Muscle layer of colon (tissue), 2 donors: Measurements from ENCODE around the gene CHMP3.
"Not testable (repeated sequence)": the region's sequence is repeated elsewhere in the genome, so short reads cannot be mapped to it uniquely, and the experiment has no call there.

Experiments
- H3K27ac ChIP-seq: one replicate; pipeline ENCODE4 v1.7.0; 2013; ENCODE audit warnings: low read depth, mild to moderate bottlenecking, low read length, moderate library complexity
- H3K27me3 ChIP-seq, 2 donors: one replicate each; pipeline ENCODE4 v1.7.0; 2013; ENCODE audit warnings: low read length in 2 of 2, mild to moderate bottlenecking in 2 of 2; ENCODE audit not compliant: insufficient read depth in 2 of 2, control insufficient read depth in 1 of 2
- H3K36me3 ChIP-seq: one replicate; pipeline ENCODE4 v1.7.0; 2013; ENCODE audit warnings: mild to moderate bottlenecking, low read length; ENCODE audit not compliant: insufficient read depth
- H3K4me1 ChIP-seq: one replicate; pipeline ENCODE4 v1.7.0; 2013; ENCODE audit warnings: mild to moderate bottlenecking, low read length; ENCODE audit not compliant: insufficient read depth
- H3K4me3 ChIP-seq, 2 donors: one replicate each; pipeline ENCODE4 v1.7.0; 2013; ENCODE audit warnings: low read length in 2 of 2, low read depth in 1 of 2, mild to moderate bottlenecking in 1 of 2, moderate library complexity in 1 of 2
- H3K9ac ChIP-seq: one replicate; pipeline ENCODE4 v1.7.0; 2013; ENCODE audit warnings: low read length
- H3K9me3 ChIP-seq: one replicate; pipeline ENCODE4 v1.7.0; 2013; ENCODE audit warnings: mild to moderate bottlenecking, low read length
- donor health status: abdominal sarcoma.
- donor health status: Adenocarcinoma of cecum.

CHMP3 gene

GRCh38 chr2:86498468-86499260 is 64.6 kb downstream of the CHMP3 start:
- Histone ChIP-seq H3K27ac (no peak overlapping the region), H3K27me3 (no peaks in the 10 kb centered on the region), H3K9ac (no peak overlapping the region), H3K9me3 (no peaks in the 10 kb centered on the region), H3K4me3 (no peak overlapping the region), H3K36me3 (peaks cover 36% of the 10 kb centered on the region), H3K4me1 (no peaks in the 10 kb centered on the region)

- H3K9me3 ChIP-seq, H3K9ac ChIP-seq, H3K27me3 ChIP-seq, H3K27ac ChIP-seq, H3K4me3 ChIP-seq: not testable (repeated sequence)
- H3K36me3 ChIP-seq = peaks cover 46% of the 10 kb centered on the region
- peaks cover 11% of the 10 kb centered on the region for H3K4me1 ChIP-seq
Observed at GRCh38 chr2:86496391-86496790, 66.9 kb downstream of the CHMP3 start.

- Histone ChIP-seq H3K9ac (no peak overlapping the region), H3K4me3 (no peak overlapping the region), H3K36me3 (peaks cover 63% of the 10 kb centered on the region), H3K4me1 (peaks cover 18% of the 10 kb centered on the region), H3K27me3 (no peaks in the 10 kb centered on the region), H3K27ac (no peak overlapping the region), H3K9me3 (no peaks in the 10 kb centered on the region)
Observed at GRCh38 chr2:86492048-86492453, 71.2 kb downstream of the CHMP3 start.

GRCh38 chr2:86491088-86491487 is 72.2 kb downstream of the CHMP3 start:
- H3K27ac ChIP-seq = no peak overlapping the region
- peaks cover 68% of the 10 kb centered on the region for H3K36me3 ChIP-seq

GRCh38 chr2:86490245-86490644 is 73.0 kb downstream of the CHMP3 start:
- H3K9ac ChIP-seq = no peak overlapping the region
- H3K4me1 ChIP-seq = peaks cover 18% of the 10 kb centered on the region
- H3K36me3 ChIP-seq = peaks cover 77% of the 10 kb centered on the region
- no peaks in the 10 kb centered on the region for H3K27me3 ChIP-seq
- H3K9me3 ChIP-seq = no peaks in the 10 kb centered on the region
- H3K27ac ChIP-seq = no peak overlapping the region
- H3K4me3 ChIP-seq = no peak overlapping the region

More at GRCh38 chr2:86491088-86491487, 72.2 kb downstream of the CHMP3 start:
- Histone ChIP-seq H3K4me1 (peaks cover 18% of the 10 kb centered on the region), H3K9me3 (no peaks in the 10 kb centered on the region), H3K27me3 (no peaks in the 10 kb centered on the region), H3K4me3 (no peak overlapping the region), H3K9ac (no peak overlapping the region)

- Histone ChIP-seq H3K27ac (no peak overlapping the region), H3K4me1 (peaks cover 18% of the 10 kb centered on the region), H3K36me3 (peaks cover 84% of the 10 kb centered on the region), H3K9me3 (no peaks in the 10 kb centered on the region), H3K9ac (no peak overlapping the region), H3K4me3 (no peak overlapping the region), H3K27me3 (no peaks in the 10 kb centered on the region)
Observed at GRCh38 chr2:86489542-86489941, 73.7 kb downstream of the CHMP3 start.

- H3K36me3 ChIP-seq = peaks cover 92% of the 10 kb centered on the region
Observed at GRCh38 chr2:86488561-86489250, 74.5 kb downstream of the CHMP3 start.

GRCh38 chr2:86487062-86487461 is 76.2 kb downstream of the CHMP3 start:
- no peak overlapping the region for H3K27ac ChIP-seq
- H3K9ac ChIP-seq = no peak overlapping the region
- H3K4me1 ChIP-seq = peaks cover 20% of the 10 kb centered on the region
- H3K36me3 ChIP-seq = peaks cover 99% of the 10 kb centered on the region
- H3K27me3 ChIP-seq = no peaks in the 10 kb centered on the region
- no peaks in the 10 kb centered on the region for H3K9me3 ChIP-seq
- H3K4me3 ChIP-seq = no peak overlapping the region

More at GRCh38 chr2:86488561-86489250, 74.5 kb downstream of the CHMP3 start:
- no peak overlapping the region for H3K4me3 ChIP-seq
- H3K4me1 ChIP-seq = peaks cover 18% of the 10 kb centered on the region
- H3K27ac ChIP-seq = no peak overlapping the region
- no peaks in the 10 kb centered on the region for H3K27me3 ChIP-seq
- H3K9me3 ChIP-seq = no peaks in the 10 kb centered on the region
- no peak overlapping the region for H3K9ac ChIP-seq

GRCh38 chr2:86485802-86486201 is 77.4 kb downstream of the CHMP3 start:
- Histone ChIP-seq H3K4me1 (peaks cover 7% of the 10 kb centered on the region), H3K9ac (no peak overlapping the region), H3K27ac (no peak overlapping the region), H3K27me3 (no peaks in the 10 kb centered on the region), H3K4me3 (no peak overlapping the region), H3K36me3 (peaks cover 99% of the 10 kb centered on the region), H3K9me3 (no peaks in the 10 kb centered on the region)

GRCh38 chr2:86485103-86485502 is 78.1 kb downstream of the CHMP3 start:
- no peak overlapping the region for H3K4me3 ChIP-seq
- peaks cover 99% of the 10 kb centered on the region for H3K36me3 ChIP-seq
- peaks cover 6% of the 10 kb centered on the region for H3K4me1 ChIP-seq
- H3K9me3 ChIP-seq = no peaks in the 10 kb centered on the region
- H3K27me3 ChIP-seq = no peaks in the 10 kb centered on the region
- no peak overlapping the region for H3K27ac ChIP-seq
- no peak overlapping the region for H3K9ac ChIP-seq

- Histone ChIP-seq H3K27me3 (no peaks in the 10 kb centered on the region), H3K4me3 (no peak overlapping the region), H3K4me1 (peaks cover 6% of the 10 kb centered on the region), H3K9ac (no peak overlapping the region), H3K36me3 (peaks cover 99% of the 10 kb centered on the region), H3K9me3 (no peaks in the 10 kb centered on the region), H3K27ac (no peak overlapping the region)
Observed at GRCh38 chr2:86484385-86484784, 78.9 kb downstream of the CHMP3 start.
